ENCODE results near the gene ARL14EPL.

The ARL14EPL gene

GRCh38 chr5:116032094-116032517 is at the start of gene ARL14EPL:
Gene ARL14EPL, plus strand, starts transcription at chr5:116032472. Its CDS starts 18,994 bp downstream, at chr5:116051466.
- H3K27ac ChIP-seq (ENCODE audit: low read depth, low read length), result no peak within 1 kb of the TSS
- no peak within 1 kb of the TSS for H3K9ac ChIP-seq (ENCODE audit: low read length)
- H3K36me3 ChIP-seq (ENCODE audit: control insufficient read depth, insufficient read depth, low read length), result no peaks in the 10 kb centered on the region
- H3K4me3 ChIP-seq (ENCODE audit: low read length), result no peak within 1 kb of the TSS
- H3K4me1 ChIP-seq (ENCODE audit: control insufficient read depth, insufficient read depth, low read length), result no peaks in the 10 kb centered on the region
- H3K27me3 ChIP-seq (ENCODE audit: control insufficient read depth, insufficient read depth, low read length), result no peaks in the 10 kb centered on the region

DNA sequence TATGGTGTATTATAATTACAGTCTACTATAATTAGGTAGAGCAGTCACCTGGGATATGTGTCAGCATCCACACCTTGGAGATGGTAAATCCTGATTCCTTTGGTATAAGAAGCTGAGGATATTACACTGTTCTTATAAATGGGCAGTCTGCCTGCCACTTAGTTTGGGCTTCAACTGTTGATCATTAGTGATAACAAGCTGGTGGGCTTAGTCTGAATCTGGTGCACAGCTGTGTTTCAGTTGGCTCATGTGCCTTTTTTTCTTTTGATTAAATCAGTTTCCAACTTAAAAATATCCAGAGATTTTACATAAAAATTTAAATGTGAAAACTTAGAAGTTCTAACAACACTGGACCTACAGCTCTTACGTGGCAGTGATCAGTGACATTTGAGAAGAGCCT is 48.8 kb upstream of the ARL14EPL start:
- Histone ChIP-seq H3K4me1 (ENCODE audit: control insufficient read depth, insufficient read depth, low read length) (peaks cover 3% of the 10 kb centered on the region), H3K27me3 (ENCODE audit: control insufficient read depth, insufficient read depth, low read length) (no peaks in the 10 kb centered on the region), H3K4me3 (ENCODE audit: low read length) (no peak overlapping the region), H3K9ac (ENCODE audit: low read length) (no peak overlapping the region), H3K27ac (ENCODE audit: low read depth, low read length) (no peak overlapping the region), H3K36me3 (ENCODE audit: control insufficient read depth, insufficient read depth, low read length) (no peaks in the 10 kb centered on the region)

DNA sequence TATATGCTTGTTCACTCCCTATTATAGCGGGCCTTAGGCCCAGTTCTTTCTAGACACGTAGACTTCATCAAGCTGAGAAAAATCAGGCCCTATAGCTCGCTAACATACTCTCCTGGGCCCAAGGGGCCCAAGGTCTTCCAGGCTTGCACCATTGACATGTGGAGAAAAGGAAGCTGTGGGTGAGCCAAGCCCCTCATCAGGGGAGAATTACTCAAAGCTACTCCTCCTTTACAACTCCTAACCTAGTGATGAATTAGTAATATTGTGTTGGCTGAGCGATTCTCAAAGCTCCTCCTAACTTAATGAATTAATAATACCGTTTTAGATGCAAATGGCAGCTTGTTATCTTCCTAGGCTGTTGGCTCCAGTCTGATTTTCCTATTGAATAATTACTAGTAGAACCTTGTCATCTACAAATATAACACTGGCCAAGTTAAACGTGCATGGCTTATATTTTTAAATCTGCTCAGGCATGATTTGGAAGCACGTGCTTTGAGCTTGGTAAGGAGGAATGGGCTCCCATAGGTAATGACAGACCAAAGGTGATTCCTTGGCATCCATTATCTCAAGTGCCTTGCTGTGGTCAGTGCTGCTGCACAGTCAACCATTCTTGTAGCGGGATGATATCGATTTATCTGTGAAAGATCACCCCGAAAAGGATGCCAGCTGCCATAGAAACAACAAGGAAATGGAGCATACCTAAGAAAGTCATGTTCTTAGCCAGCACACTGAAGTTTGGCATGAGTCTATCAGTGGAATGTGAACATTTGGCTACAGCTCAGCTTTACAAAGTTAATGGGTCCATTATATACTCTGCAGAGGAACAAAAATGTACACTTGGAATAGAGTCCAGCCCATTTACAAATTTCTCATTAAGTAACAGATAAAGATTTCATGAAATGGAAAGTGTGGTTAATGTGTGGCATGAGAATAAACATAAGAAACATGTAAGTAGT is 46.2 kb upstream of the ARL14EPL start:
- Histone ChIP-seq H3K36me3 (ENCODE audit: control insufficient read depth, insufficient read depth, low read length) (no peaks in the 10 kb centered on the region), H3K4me3 (ENCODE audit: low read length) (no peak overlapping the region), H3K4me1 (ENCODE audit: control insufficient read depth, insufficient read depth, low read length) (no peaks in the 10 kb centered on the region), H3K9ac (ENCODE audit: low read length) (no peak overlapping the region), H3K27ac (ENCODE audit: low read depth, low read length) (no peak overlapping the region), H3K27me3 (ENCODE audit: control insufficient read depth, insufficient read depth, low read length) (no peaks in the 10 kb centered on the region)

DNA sequence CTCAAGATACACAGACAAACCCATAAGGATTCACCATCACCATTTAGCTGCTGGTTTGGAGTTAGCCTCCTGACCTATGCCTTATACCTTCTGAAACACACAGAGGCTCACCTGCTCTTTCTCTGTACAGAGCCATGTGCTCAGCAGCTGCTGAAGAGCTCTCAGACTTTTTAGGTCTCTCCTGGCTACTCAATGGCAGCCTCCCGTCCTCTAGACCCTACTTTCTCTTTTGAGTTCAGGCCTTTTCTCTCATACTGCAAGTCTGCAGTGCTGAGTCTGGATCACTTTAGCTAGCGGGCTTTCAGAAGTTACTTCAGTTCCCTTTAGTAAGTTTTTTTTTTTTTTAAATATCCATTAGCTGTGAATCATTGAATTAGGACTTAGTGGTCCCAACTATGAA is 44.3 kb upstream of the ARL14EPL start:
- Histone ChIP-seq H3K27ac (ENCODE audit: low read depth, low read length) (no peak overlapping the region), H3K27me3 (ENCODE audit: control insufficient read depth, insufficient read depth, low read length) (no peaks in the 10 kb centered on the region), H3K4me3 (ENCODE audit: low read length) (no peak overlapping the region), H3K4me1 (ENCODE audit: control insufficient read depth, insufficient read depth, low read length) (no peaks in the 10 kb centered on the region), H3K36me3 (ENCODE audit: control insufficient read depth, insufficient read depth, low read length) (no peaks in the 10 kb centered on the region), H3K9ac (ENCODE audit: low read length) (no peak overlapping the region)

GRCh38 chr5:115992848-115993350 is 39.4 kb upstream of the ARL14EPL start:
- Histone ChIP-seq H3K27ac (ENCODE audit: low read depth, low read length) (no peak overlapping the region), H3K4me1 (ENCODE audit: control insufficient read depth, insufficient read depth, low read length) (no peaks in the 10 kb centered on the region), H3K27me3 (ENCODE audit: control insufficient read depth, insufficient read depth, low read length) (no peaks in the 10 kb centered on the region), H3K4me3 (ENCODE audit: low read length) (no peak overlapping the region), H3K9ac (ENCODE audit: low read length) (no peak overlapping the region), H3K36me3 (ENCODE audit: control insufficient read depth, insufficient read depth, low read length) (no peaks in the 10 kb centered on the region)

DNA sequence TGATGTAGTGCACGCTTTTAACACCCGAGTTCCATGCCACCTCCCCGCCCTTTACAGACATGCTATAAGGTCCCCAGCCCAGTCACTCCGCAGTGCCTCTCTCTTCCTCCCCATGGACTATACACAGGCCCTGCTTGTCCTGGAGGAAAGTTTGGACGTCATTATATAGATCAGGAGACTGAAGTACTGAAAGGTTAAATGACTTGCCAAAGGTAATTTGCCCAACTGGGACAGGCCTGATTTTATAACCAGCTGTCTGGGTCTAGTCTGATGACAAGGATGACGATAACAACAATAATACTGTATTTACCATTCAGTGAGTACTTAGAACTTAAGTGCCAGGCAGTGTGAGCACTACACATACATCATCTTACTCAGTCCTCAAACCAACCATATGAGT is 36.9 kb upstream of the ARL14EPL start:
- Histone ChIP-seq H3K27me3 (ENCODE audit: control insufficient read depth, insufficient read depth, low read length) (no peaks in the 10 kb centered on the region), H3K9ac (ENCODE audit: low read length) (no peak overlapping the region), H3K36me3 (ENCODE audit: control insufficient read depth, insufficient read depth, low read length) (no peaks in the 10 kb centered on the region), H3K4me3 (ENCODE audit: low read length) (no peak overlapping the region), H3K4me1 (ENCODE audit: control insufficient read depth, insufficient read depth, low read length) (no peaks in the 10 kb centered on the region), H3K27ac (ENCODE audit: low read depth, low read length) (no peak overlapping the region)

DNA sequence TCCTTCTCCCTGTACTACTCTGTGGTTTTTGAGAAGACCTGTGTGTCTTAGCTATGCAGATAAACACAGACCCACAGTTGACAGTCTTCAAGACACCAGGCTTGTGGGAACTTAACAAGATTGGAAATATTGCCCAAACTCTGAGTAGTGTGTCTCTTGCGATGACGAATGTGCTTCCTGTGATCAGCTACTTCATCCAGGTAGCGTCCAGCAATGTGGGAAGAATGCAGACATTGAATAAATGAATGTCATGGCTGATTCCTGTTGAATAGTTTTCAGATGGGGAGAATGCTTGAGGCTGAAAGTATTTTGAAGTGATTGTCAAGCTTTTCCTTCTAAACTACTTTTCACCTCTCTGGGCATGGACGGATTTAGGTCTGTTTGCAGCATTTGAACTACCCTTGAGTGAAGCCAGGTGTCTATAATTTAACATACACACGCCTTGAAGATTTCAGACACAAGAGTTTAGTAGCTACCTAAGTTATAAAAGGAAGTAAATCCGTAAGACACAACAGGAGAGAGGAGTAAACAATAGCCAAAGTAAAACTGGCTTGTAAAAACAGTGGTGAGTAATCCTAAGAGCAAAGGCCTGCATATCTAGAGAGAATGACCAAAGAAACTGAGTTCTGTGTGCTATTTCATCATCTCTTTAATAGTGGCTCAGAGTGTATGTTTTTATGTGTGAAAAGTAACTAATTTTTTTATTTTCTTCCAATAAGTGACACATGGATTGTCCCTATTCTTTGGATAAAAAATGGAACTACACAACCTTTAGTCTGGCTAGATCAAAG is 30.0 kb upstream of the ARL14EPL start:
- H3K4me3 ChIP-seq (ENCODE audit: low read length), result no peak overlapping the region
- no peaks in the 10 kb centered on the region for H3K27me3 ChIP-seq (ENCODE audit: control insufficient read depth, insufficient read depth, low read length)
- no peak overlapping the region for H3K9ac ChIP-seq (ENCODE audit: low read length)
- H3K4me1 ChIP-seq (ENCODE audit: control insufficient read depth, insufficient read depth, low read length), result no peaks in the 10 kb centered on the region
- H3K27ac ChIP-seq (ENCODE audit: low read depth, low read length), result no peak overlapping the region
- H3K36me3 ChIP-seq (ENCODE audit: control insufficient read depth, insufficient read depth, low read length), result no peaks in the 10 kb centered on the region

DNA sequence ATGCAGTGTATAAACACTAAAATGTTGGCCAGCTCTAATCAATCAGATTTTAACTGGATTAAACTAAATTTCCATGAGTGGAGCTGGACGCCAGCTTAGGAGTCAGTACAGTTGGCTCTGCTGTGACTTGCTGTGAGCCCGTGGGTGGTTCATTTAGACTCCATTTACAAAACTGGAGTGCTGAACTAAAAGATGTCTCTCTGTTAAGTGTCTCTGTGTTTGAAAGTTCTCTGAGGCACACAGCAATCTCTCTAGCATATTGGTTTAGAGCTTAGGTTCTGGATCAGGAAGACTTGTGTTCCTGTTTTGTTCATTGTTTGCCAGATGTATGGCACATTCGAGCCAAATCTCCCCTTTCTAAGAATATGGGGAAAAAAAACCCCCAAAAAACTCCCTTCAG is 28.0 kb upstream of the ARL14EPL start:
- Histone ChIP-seq H3K27me3 (ENCODE audit: control insufficient read depth, insufficient read depth, low read length) (no peaks in the 10 kb centered on the region), H3K4me1 (ENCODE audit: control insufficient read depth, insufficient read depth, low read length) (no peaks in the 10 kb centered on the region), H3K9ac (ENCODE audit: low read length) (no peak overlapping the region), H3K36me3 (ENCODE audit: control insufficient read depth, insufficient read depth, low read length) (no peaks in the 10 kb centered on the region), H3K27ac (ENCODE audit: low read depth, low read length) (no peak overlapping the region), H3K4me3 (ENCODE audit: low read length) (no peak overlapping the region)

GRCh38 chr5:116009806-116010205 is 22.5 kb upstream of the ARL14EPL start:
- H3K9ac ChIP-seq (ENCODE audit: low read length), result no peak overlapping the region
- no peaks in the 10 kb centered on the region for H3K36me3 ChIP-seq (ENCODE audit: control insufficient read depth, insufficient read depth, low read length)
- H3K27ac ChIP-seq (ENCODE audit: low read depth, low read length), result no peak overlapping the region
- H3K4me3 ChIP-seq (ENCODE audit: low read length), result no peak overlapping the region
- no peaks in the 10 kb centered on the region for H3K4me1 ChIP-seq (ENCODE audit: control insufficient read depth, insufficient read depth, low read length)
- no peaks in the 10 kb centered on the region for H3K27me3 ChIP-seq (ENCODE audit: control insufficient read depth, insufficient read depth, low read length)

- no peaks in the 10 kb centered on the region for H3K36me3 ChIP-seq (ENCODE audit: control insufficient read depth, insufficient read depth, low read length)
- H3K4me3 ChIP-seq (ENCODE audit: low read length), result no peak overlapping the region
- no peaks in the 10 kb centered on the region for H3K4me1 ChIP-seq (ENCODE audit: control insufficient read depth, insufficient read depth, low read length)
- H3K27me3 ChIP-seq (ENCODE audit: control insufficient read depth, insufficient read depth, low read length), result no peaks in the 10 kb centered on the region
- no peak overlapping the region for H3K27ac ChIP-seq (ENCODE audit: low read depth, low read length)
- H3K9ac ChIP-seq (ENCODE audit: low read length), result no peak overlapping the region
Measured at GRCh38 chr5:116011046-116011445, 21.2 kb upstream of the ARL14EPL start.

- H3K4me3 ChIP-seq (ENCODE audit: low read length), result no peak overlapping the region
- no peaks in the 10 kb centered on the region for H3K4me1 ChIP-seq (ENCODE audit: control insufficient read depth, insufficient read depth, low read length)
- H3K27me3 ChIP-seq (ENCODE audit: control insufficient read depth, insufficient read depth, low read length), result no peaks in the 10 kb centered on the region
- no peaks in the 10 kb centered on the region for H3K36me3 ChIP-seq (ENCODE audit: control insufficient read depth, insufficient read depth, low read length)
- no peak overlapping the region for H3K27ac ChIP-seq (ENCODE audit: low read depth, low read length)
- no peak overlapping the region for H3K9ac ChIP-seq (ENCODE audit: low read length)
Measured at GRCh38 chr5:116013207-116013785, 19.0 kb upstream of the ARL14EPL start.

DNA sequence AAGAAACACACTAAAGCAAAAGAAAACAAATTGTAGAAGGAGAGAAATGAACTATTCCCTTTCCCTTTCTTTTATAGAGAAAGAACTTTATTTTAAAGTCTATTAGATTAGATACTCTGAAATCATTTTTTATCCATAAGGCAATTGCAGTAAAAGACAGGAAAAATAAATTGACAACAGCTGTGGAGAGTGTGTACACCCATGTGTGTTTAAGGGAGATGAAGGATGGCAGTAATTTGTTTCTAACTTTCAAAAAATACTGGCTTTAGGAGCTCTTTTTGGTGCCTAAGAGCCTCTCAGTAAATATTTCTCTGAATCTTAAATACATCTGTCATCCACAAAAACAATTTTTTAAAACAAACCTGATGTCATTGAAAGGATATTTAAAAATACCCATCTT is 18.3 kb upstream of the ARL14EPL start:
- no peak overlapping the region for H3K9ac ChIP-seq (ENCODE audit: low read length)
- no peak overlapping the region for H3K27ac ChIP-seq (ENCODE audit: low read depth, low read length)
- H3K27me3 ChIP-seq (ENCODE audit: control insufficient read depth, insufficient read depth, low read length), result no peaks in the 10 kb centered on the region
- H3K4me3 ChIP-seq (ENCODE audit: low read length), result no peak overlapping the region
- no peaks in the 10 kb centered on the region for H3K4me1 ChIP-seq (ENCODE audit: control insufficient read depth, insufficient read depth, low read length)
- H3K36me3 ChIP-seq (ENCODE audit: control insufficient read depth, insufficient read depth, low read length), result no peaks in the 10 kb centered on the region

Data from rectal smooth muscle tissue (tissue), 1 donor.